Posterior vena cava (tissue), 2 donors: ENCODE results near the gene MRM2. TPM values are rescaled to one million over a fixed set of nuclear protein-coding genes. Genes with fewer than 3 reads are reported as not detected.
"Not testable (repeated sequence)": the region's sequence is repeated elsewhere in the genome, so short reads cannot be mapped to it uniquely, and the experiment has no call there.

Experiments used
- DNase-seq: peaks from one replicate; pipeline ENCODE4 v3.0.0-alpha.2; 2020; ENCODE audit warnings: low spot score
- intact Hi-C, 2 donors: fragments of 100-400 bp; cut with DNase I; formaldehyde crosslinking; loops; one replicate each; pipeline versions ENCODE4 v1.14.1 to v1.14.2; 2022 to 2023
- total RNA-seq, 2 donors: library from RNA; stranded (reverse); fragmentation: NEBNext Ultra II Directional; extraction: Animal tissue kit (Norgen Biotek cat#: 25700); gene quantifications; one replicate each; pipeline ENCODE4 v1.2.1, GENCODE V29; 2021
- donor health status: DM: yes; HTN: yes; CAD: no.
- donor health status: DM: yes; HTN: yes; CAD: no.

The MRM2 gene
- total RNA-seq, 2 donors from 2014 or later: 12.3 to 15.6 TPM

DNA sequence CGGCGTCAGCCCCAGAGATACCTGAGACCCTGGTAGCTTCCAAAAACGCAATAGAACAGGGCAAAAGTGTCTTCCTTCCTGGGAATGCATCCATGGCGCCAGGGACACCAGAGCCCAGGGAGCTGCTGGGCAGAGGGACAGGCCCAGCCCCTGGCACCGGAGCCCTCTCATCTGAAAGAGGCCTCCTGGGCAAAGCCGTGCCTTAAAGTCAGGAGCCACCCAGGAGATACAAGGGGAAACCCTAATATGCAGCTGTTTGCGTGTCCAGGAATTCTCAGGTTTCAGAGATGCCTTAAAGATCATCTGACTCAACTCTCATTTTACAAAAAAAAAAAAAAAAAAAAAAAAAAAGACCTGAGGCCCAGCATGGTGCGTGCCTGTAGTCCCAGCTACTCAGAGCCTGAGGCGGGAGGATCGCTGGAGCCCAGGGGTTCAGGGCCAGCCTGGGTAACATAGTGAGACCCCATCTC lies 28.0 kb upstream of the MRM2 start:
- intact Hi-C loops: no loop called here
- no peak for DNase-seq

DNA sequence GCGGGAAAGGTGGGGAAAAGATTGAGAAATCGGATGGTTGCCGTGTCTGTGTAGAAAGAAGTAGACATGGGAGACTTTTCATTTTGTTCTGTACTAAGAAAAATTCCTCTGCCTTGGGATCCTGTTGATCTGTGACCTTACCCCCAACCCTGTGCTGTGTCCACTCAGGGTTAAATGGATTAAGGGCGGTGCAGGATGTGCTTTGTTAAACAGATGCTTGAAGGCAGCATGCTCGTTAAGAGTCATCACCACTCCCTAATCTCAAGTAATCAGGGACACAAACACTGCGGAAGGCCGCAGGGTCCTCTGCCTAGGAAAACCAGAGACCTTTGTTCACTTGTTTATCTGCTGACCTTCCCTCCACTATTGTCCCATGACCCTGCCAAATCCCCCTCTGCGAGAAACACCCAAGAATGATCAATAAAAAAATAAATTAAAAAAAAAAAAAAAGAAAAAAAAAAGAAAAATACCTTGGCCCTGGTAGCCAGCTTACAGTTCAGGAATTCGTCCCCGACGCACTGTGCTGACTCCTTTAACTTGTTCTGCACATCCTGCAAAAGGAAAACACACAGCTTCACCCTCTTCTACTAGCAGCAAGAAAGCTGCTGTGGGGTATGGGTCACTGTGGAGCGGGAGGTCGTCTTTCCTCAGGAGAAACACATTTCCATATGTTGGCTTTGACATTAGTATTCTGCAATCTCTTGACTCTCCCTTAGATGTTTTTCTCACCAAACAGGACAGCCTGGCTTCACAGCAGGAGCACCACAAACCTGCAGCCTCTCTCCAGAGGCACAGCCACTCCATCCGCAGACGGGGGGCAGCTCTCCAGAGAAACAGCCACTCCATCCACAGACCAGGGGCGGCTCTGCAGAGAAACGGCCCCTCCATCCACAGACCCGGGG lies 27.3 kb upstream of the MRM2 start:
- intact Hi-C loops, DNase-seq: not testable (repeated sequence)

DNA sequence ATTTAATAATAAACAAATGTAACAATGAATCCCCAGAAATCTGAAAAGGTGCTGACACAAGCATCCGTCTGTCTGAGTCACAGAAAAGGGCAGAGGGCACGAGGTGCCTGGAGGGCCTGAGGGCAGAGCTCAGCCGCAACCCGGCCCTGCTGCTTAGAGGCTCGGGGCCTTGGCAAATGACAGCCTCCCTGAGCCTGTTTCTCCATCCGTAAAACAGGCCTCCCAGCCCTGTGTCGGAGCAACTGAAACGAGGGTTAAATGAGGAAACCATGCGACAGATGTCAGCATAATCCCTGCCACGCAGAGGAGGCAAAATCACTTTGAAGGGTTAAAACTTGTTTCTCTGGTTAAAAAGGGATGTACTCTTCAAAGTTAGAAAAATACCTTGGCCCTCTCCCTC lies 24.9 kb upstream of the MRM2 start:
- intact Hi-C loops: no loop called here
- no peak for DNase-seq

DNA sequence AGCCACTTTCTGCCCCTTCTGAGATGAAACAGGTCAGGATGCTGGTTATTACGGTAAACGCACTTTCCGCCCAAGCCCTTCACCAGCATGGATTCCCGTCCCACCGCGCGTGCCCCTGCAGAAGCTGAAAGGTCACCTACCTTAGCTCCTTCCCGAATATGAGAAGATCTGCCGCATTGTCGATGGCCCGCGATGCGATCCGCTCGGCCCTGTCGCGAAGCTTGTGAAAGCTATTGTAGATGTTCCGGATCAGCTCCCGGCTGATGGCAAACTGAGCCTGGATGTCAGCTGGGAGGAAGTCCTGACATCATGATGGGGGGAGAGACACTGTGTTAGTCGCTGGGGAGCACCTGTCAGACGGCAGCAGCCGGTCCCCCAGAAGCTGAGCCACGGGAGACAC lies 22.2 kb upstream of the MRM2 start:
- no peak for DNase-seq
- intact Hi-C loops: no loop called here

DNA sequence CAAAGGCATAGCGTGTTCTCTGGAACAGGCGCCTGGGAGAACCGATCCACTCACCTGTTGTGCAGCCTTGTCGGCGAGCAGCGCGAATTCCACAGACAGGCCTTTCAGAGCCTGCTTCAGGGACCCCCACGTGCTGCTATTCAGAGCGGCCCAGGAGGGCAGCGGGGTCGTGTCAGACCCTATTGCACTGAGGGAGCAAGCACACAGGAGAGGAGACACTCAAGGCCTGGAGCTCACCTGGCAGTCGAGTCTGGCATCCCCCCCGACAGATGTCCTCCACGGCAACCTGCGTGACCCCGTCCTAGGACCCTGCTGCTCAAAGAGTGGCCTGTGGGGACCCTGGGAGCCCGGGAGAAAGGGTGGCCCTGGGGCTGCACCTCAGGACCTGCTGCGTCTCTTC lies 21.2 kb upstream of the MRM2 start:
- intact Hi-C loops: no loop called here
- no peak for DNase-seq

DNA sequence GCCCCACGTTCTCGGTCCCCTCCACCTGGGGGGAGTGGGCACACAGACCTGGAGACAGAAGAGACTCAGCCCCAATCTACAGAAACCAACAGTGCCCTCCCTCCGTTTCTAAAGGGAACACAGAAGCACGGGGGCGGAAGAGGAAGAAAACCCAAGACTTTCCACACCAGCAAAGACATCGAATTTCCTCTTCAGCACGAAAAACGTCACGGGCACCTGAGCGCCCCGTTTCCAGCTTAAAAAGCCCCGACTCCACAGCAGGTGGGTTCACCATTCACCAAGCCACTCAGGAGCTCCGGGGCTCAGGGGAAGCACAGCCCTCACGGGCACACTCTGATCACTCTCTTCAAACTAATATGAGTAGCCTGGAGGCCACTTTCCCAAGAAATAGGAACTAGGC lies 19.6 kb upstream of the MRM2 start:
- DNase-seq: no peak
- intact Hi-C loops: no loop called here

DNA sequence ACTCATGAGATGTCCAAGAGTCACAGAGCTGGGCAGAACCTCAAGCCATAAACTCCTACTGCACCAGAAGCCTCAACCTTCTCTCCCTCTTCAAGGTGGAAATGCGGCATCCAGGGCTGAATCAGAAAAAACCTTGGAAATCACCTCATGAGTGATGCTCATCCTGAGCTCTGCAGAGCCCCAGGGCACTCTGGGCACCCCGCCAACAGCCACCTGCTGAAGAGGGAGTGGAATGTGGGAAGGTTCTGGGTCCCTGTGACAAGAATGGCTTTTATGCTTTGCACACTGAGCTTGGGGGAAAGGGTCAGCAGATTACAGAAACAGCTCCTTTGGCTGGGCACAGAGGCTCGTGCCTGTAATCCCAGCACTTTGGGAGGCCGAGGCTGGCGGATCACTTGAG lies 18.8 kb upstream of the MRM2 start:
- intact Hi-C loops: no loop called here
- DNase-seq: no peak

DNA sequence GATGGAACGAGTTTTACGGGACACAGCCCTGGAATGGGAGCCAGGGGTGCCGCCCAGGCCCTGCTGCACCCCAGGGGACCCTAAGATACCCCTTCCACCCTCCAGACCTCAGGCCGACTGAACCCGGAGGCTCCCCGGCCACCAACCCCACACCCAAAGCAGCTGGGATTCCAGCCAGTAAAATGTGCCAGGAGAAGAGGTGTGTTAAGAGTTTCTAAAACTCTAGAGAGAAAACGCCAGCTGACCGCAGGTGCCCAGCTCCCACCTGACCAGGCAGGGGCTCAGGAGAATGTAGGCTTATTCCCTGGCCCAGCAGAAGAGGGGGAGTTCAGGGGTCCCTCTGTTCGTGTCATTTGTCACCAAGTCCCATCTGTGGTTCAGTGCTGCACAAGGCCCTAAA lies 17.5 kb upstream of the MRM2 start:
- no peak for DNase-seq
- intact Hi-C loops: no loop called here

DNA sequence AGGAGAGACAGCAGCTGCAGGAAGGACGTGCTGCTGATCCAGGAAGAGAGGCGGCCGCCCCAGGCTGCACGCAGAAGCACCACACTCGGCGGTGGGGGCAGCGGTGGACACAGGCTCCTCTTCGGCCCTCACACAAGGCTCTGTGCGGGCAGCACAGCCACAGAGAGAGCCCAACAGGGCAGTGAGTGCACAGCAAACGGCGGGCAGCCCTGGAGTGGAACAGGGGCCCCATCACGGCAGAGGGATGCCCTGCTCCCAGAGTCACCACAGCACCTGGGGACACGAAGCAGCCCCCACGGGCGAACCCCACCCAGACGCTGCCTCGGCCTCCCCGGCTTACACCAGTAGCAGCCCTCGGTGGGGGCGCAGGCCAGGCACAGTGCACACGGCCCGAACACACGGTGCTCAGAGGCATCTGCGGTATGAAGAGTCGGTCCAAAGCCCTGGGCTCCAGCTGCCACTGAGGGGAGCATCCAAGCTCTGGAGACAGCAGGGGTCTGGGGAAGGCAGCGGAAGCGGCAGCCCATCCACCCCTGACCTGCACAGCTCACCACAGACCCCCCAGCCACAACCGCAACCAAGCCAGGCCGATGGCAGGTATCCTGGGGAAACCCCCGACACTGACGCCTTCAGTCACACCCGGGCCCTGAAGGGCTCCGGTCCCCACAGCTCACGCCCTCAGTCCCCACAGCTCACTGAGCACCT lies 16.8 kb upstream of the MRM2 start:
- intact Hi-C loops: no loop called here
- no peak for DNase-seq

DNA sequence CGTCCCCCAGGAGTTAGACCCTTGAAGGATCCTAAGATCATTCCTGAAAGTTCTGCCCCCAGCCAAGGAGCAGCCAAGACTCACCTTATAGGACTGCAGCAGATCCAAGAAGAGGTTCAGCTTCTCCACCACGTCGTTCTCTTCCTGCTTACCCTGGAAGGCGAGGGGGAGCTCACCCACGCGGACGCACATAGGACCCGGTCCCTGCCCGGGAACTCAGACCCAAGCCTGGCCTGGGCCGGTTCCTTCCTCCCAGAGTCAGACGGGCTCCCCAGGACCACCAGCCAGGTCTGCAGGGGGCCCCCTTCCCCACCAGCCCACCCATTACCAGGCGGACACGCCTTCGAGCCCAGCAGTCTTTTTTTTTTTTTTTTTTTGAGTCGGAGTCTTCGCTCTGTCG lies 15.6 kb upstream of the MRM2 start:
- intact Hi-C loops: no loop called here
- no peak for DNase-seq

DNA sequence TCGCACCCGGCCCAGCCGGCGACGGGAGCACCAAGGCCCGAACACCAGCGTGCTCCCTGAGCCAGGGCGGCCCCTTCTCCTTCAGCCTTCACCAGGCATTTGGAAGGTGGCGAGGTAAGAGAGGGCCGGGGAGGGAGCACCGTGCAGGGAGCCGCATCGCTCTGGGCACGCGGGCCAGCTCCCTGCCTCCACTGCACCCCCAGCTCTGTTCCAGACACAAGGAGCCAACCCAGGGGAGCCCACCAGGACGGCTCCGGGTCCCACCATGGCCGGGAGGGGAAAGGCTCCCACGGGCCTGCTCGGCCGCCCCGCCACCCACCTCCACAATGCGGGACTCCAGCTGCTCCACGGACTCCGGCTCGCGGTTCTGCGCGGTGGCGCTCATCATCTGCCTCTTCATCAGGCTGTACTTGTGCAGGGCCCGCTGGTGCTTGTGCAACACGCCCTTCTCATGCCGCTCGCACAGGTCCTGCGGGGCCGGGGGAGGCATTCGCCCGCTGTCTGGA lies 15.1 kb upstream of the MRM2 start:
- no peak for DNase-seq
- intact Hi-C loops: no loop called here

DNA sequence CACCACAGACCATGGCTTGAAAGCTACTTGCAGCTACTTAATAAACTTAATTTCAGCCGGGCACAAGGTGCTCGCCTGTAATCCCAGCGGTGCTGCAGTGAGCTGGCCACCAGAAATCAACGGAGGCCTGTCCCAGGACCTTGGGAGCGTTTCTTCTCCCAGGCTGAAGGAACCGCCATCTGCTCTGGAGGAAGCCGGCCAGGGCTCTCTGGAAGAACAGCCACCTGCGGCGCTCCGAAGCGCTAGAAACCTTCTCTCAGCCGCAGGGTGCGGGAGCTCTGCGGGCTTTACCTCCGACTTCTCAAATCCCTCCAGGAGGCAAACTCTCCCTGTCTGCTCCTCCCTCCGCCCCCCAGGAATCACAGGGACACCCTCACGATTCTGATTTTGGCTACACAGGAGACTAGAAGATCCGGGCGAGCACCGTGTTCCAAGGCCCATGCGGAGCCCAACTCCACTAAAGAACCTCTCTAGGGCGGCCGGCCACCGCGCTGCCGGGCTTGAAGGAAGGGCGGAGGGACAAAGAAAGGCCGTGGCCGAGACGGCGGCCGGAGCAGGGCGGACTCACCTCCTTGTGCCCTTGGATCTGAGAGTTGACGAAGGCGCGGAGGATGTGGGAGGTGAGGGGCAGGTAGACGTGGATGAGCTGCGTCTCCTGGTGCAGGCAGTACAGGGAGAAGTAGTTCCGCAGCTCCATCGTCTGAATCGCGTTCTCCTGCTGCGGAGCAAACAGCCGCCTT lies 14.5 kb upstream of the MRM2 start:
- no peak for DNase-seq
- intact Hi-C loops: no loop called here

DNA sequence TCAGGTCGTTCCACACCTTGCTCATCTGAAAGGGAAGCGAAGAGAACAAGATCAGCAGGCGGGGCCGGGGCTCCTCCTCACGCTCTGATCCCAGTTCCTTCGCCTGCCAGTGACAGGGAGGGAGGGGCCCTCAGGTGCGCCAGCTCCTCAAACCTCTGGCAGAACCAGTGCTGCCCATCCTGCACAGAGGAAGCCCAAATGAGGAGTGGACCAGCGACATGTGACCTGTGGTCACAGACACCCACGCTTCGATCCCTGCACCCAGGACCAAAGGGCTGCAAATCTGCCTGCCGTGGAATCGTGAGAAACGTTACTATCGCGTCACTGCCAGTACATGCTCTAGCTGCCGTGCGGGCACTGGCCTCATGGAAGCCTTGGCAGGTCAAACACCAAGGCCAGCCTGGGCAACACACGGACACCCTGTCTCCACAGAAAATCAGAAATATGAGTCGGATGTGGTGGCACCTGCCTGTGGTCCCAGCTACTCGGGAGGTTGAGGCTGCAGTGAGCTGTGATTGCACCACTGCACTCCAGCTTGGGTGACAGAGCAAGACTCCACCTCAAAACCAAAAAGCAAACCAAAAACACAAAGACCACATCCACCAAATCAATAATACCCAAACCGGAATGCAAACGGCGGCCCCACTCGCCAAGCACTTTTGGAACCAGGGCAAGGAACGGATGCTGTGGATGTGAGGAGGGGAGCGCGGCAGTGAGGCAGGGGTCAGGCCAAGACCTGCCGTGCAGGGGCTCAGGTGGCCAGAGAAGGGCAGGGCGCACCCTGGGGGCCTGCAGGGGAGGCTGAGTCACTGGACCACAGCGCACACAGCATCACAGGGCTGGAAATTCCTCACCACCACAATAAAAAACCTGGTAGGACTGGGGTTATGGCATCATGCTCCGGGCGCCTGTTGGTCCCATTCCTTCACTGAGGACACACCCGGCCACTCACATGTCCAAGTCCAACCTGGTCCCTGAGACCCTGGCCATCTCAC lies 13.4 kb upstream of the MRM2 start:
- intact Hi-C loops: no loop called here
- no peak for DNase-seq

DNA sequence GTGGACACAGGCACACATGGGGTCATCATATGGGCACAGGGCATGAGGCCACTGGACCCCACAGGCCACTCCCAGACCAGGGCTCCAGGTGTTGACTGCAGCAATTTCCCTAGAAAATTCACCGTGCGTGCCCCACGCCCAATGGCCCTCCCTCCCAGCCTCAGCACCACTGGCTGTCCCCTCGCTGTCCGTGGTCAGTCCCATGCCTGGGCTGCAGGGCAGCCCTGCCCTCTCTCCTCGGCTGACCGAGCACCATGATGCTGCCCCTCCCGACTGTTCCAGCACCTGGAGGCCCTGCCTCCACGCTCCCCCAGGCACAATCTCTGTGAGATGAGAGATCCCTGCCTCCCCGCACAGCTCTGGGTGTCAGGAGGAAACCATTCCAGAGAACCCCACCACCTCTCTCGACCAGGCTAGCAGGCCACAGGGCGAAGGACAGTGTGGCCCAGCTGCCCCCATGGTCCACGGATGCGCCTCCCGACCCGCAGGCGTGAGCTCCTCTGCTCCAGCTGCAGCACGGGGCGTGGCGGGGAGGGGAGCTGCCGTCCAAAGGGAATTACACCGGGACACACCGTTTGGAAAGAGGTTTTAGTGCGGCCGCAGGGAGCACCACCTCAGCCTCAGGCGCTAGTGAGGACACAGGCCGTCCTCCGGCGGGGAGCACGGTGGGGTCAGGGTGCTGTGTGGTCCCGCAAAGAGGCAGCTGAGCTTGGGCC lies 12.6 kb upstream of the MRM2 start:
- intact Hi-C loops: no loop called here
- DNase-seq: no peak

DNA sequence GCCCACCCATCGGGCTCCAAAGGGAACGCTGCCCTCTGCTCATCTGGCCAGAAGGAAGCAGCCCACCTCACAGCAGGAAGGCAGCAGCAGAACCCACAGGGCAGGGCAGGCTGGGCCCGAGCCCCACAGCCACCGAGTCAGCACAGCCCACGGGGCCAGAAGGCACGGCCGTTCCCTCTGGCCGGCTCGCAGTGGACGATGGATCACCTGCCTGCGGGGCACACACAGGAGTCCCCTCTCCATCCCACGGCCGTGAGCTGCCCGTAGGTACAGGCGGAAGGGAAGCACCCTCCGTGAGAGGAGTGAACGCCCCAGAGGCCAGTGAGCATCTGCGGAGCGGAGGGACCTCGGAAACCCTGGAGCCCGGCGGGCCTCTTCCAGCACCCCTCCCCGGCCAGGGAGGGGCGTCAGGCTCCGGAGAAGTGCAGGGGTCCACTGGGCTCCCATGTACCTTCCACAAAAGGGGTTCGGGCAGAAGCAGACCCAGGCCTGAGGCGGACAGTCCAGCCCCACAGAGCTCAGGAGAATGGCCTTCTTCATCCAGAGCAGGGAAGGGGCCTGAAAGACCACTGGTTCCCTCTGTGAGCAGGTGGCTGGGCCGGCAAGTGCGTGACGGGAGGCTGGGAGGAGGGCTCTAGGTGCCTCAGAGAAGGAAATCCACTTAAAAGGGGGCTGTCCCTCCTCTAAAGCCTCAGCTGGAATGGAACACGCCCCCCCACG lies 11.7 kb upstream of the MRM2 start:
- intact Hi-C loops: no loop called here
- DNase-seq: no peak

DNA sequence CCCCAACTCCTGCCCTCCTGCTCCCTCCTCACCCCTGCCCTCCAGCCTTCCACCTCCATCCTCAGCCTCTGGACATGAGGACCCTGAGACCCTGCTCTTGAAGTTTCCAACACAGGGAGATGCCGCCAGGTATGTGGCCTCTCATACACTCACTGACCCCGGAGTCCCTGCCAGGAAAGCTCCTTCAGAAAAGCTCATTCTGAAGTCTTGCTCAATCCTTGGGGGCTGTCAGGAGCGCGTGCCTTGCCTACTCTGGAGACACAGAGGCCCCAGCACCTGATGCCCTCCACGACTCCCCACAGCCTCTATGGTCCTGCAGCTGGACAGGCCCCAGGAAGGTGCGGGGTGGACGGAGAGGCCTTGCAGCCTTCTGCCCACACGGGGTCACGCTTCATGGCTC lies 11.0 kb upstream of the MRM2 start:
- DNase-seq: no peak
- intact Hi-C loops: no loop called here
